Esophagus squamous epithelium (tissue), 4 donors: ENCODE data around the gene SPATA9.

ENCODE experiments used
- CTCF ChIP-seq, 6 experiments: fragments of 450-650 bp in 4 of 6; fragments of 200-600 bp in 2 of 6; sonication (generic) in 2 of 6; IDR thresholded peaks; one replicate each; pipeline ENCODE4 v1.5.1; 2016 to 2019; ENCODE audit warnings: antibody characterized with exemption in 6 of 6, mild to moderate bottlenecking in 4 of 6, moderate library complexity in 4 of 6
- POLR2A ChIP-seq, 4 donors: fragments of 450-650 bp; IDR thresholded peaks; one replicate each; pipeline ENCODE4 v1.6.1; 2017; ENCODE audit warnings: antibody characterized with exemption in 4 of 4, mild to moderate bottlenecking in 4 of 4, moderate library complexity in 3 of 4

DNA sequence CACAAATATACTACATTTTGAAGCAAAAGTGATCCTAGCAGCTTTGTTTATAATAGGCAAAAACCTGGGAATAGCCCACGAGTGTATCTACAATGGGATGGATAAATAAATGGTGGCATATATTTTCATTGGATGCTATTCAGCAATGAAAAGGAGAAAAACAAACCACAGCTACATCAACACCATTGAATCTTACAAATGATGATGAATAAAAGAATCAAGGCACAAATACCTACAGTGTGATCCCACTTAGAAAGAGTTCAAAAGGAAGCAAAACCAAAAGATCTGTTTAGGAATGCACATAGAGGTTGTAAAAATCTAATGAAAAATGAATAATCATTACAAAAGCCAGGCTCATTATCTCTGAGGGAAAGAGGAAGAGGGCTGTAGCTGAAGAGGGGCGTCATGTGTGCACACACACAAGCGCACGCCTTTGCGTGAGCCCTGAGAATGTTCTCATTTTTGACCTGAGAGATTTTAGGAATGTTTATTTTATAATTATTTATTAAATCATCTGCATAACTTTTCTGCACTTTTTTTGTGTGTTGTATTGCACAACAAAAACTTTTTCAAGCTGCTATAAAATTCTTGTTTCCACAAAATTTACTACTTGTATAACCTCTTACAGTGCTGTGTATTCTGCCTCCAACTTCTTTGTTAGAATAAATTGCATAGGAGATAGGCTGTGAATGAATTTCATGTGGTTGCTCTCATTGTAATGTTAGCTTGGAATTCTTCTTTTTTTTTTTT, 42.5 kb upstream of the SPATA9 start:
- no peak for TF ChIP-seq CTCF (IDR thresholded peaks at IDR 0.05)
- no peak for TF ChIP-seq POLR2A (IDR thresholded peaks at IDR 0.05)
